Measurements from ENCODE around the gene U2AF1L4. TPM values are rescaled to one million over a fixed set of nuclear protein-coding genes. Genes with fewer than 3 reads are reported as not detected.
A peak's percentile ranks its signal among the peaks of the same experiment; 100 is the strongest.

U2AF1L4 gene
- total RNA-seq, 1 donor from 2014 or later, result 12.8 TPM

GRCh38 chr19:35742121-35742724 is 3.0 kb downstream of the U2AF1L4 start, which contains the start of gene IGFLR1:
Gene IGFLR1, minus strand, starts transcription at chr19:35742452. Its CDS starts 1,272 bp downstream, at chr19:35741180.
- DNase-seq (ENCODE audit: low spot score), result no peak

GRCh38 chr19:35741203-35741515 is 4.1 kb downstream of the U2AF1L4 start:
- no peak for DNase-seq (ENCODE audit: low spot score)

GRCh38 chr19:35740423-35741202 is 4.6 kb downstream of the U2AF1L4 start:
- DNase-seq (ENCODE audit: low spot score), result peak; percentile 99

GRCh38 chr19:35740108-35740422 is 5.2 kb downstream of the U2AF1L4 start:
- no peak for DNase-seq (ENCODE audit: low spot score)

GRCh38 chr19:35739275-35740107 is 5.7 kb downstream of the U2AF1L4 start:
- DNase-seq (ENCODE audit: low spot score), result no peak

GRCh38 chr19:35738887-35739229 is 6.4 kb downstream of the U2AF1L4 start:
- DNase-seq (ENCODE audit: low spot score), result no peak

GRCh38 chr19:35738021-35738886 is 7.0 kb downstream of the U2AF1L4 start:
- no peak for DNase-seq (ENCODE audit: low spot score)

GRCh38 chr19:35736913-35737886 is 8.0 kb downstream of the U2AF1L4 start:
- no peak for DNase-seq (ENCODE audit: low spot score)

GRCh38 chr19:35734889-35735288 is 10.3 kb downstream of the U2AF1L4 start:
- no peak for DNase-seq (ENCODE audit: low spot score)

- no peak for DNase-seq (ENCODE audit: low spot score)
Measured at GRCh38 chr19:35734273-35734672, 10.9 kb downstream of the U2AF1L4 start.

GRCh38 chr19:35733180-35734125 is 11.8 kb downstream of the U2AF1L4 start:
- DNase-seq (ENCODE audit: low spot score), result no peak

GRCh38 chr19:35732540-35733179 is 12.6 kb downstream of the U2AF1L4 start:
- DNase-seq (ENCODE audit: low spot score), result no peak

GRCh38 chr19:35731779-35732405 is 13.3 kb downstream of the U2AF1L4 start:
- DNase-seq (ENCODE audit: low spot score), result no peak

GRCh38 chr19:35731353-35731752 is 13.9 kb downstream of the U2AF1L4 start:
- DNase-seq (ENCODE audit: low spot score), result no peak

- no peak for DNase-seq (ENCODE audit: low spot score)
Measured at GRCh38 chr19:35730326-35730725, 14.9 kb downstream of the U2AF1L4 start.

- DNase-seq (ENCODE audit: low spot score), result no peak
Measured at GRCh38 chr19:35729763-35730162, 15.5 kb downstream of the U2AF1L4 start.

GRCh38 chr19:35729021-35729420 is 16.2 kb downstream of the U2AF1L4 start:
- no peak for DNase-seq (ENCODE audit: low spot score)
